ENCODE data around the gene GPD1. TPM values are rescaled to one million over a fixed set of nuclear protein-coding genes. Genes with fewer than 3 reads are reported as not detected.

Gene GPD1
- total RNA-seq, 1 experiment from 2014 or later = 1.5 TPM

DNA sequence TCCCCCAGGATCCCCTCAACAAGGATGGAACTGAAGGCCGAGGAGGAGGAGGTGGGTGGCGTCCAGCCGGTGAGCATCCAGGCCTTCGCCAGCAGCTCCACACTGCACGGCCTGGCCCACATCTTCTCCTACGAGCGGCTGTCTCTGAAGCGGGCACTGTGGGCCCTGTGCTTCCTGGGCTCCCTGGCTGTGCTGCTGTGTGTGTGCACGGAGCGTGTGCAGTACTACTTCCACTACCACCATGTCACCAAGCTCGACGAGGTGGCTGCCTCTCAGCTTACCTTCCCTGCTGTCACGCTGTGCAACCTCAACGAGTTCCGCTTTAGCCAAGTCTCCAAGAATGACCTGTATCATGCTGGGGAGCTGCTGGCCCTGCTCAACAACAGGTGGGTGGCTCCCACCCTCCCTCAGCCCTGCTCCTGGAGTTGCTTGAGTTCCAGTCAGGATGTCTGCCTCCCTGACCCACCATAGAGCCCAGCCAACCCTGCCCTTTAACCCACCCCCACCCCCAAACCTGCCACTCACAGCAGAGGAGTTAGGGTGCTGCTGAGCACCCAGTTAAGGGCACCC is 45.0 kb upstream of the GPD1 start:
- Histone ChIP-seq H3K4me3 (ENCODE audit: low read depth, low read length) (no peak overlapping the region), H3K4me1 (peaks cover 14% of the 10 kb centered on the region), H3K9me3 (no peaks in the 10 kb centered on the region), H3K27me3 (replicated peaks; ENCODE audit: control insufficient read depth, insufficient read depth, low read length) (no peaks in the 10 kb centered on the region), H3K36me3 (ENCODE audit: control insufficient read depth, insufficient read depth, low read length) (no peaks in the 10 kb centered on the region)
- Mint-ChIP-seq H3K27me3 (ENCODE audit: insufficient read depth, unreplicated experiment) (peaks cover 2% of the 10 kb centered on the region), H3K36me3 (ENCODE audit: insufficient read depth, unreplicated experiment) (no peaks in the 10 kb centered on the region), H3K4me1 (ENCODE audit: low read depth, unreplicated experiment) (peaks cover 17% of the 10 kb centered on the region), H3K4me3 (ENCODE audit: unreplicated experiment) (peak overlapping the region; percentile 94), H3K9me3 (ENCODE audit: unreplicated experiment) (no peaks in the 10 kb centered on the region), H3K27ac (ENCODE audit: unreplicated experiment) (no peak overlapping the region)
- POLR2A ChIA-PET = interaction anchor here (0.5 kb wide), 1 partner anchor 230 kb away, joined by 5 read pairs; no protein-coding TSS in a partner anchor
- no peak for DNase-seq
- TF ChIP-seq, protein P1, sequence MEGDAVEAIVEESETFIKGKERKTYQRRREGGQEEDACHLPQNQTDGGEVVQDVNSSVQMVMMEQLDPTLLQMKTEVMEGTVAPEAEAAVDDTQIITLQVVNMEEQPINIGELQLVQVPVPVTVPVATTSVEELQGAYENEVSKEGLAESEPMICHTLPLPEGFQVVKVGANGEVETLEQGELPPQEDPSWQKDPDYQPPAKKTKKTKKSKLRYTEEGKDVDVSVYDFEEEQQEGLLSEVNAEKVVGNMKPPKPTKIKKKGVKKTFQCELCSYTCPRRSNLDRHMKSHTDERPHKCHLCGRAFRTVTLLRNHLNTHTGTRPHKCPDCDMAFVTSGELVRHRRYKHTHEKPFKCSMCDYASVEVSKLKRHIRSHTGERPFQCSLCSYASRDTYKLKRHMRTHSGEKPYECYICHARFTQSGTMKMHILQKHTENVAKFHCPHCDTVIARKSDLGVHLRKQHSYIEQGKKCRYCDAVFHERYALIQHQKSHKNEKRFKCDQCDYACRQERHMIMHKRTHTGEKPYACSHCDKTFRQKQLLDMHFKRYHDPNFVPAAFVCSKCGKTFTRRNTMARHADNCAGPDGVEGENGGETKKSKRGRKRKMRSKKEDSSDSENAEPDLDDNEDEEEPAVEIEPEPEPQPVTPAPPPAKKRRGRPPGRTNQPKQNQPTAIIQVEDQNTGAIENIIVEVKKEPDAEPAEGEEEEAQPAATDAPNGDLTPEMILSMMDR (IDR thresholded peaks at IDR 0.05; ENCODE audit: insufficient read depth in 1 of 2, low read depth in 1 of 2, low read length in 1 of 2, severe bottlenecking in 1 of 2, unreplicated experiment in 1 of 2) = no peak
- no TSS peak for BruUV-seq (replicated peaks)
- intact Hi-C loops (cut with micrococcal nuclease; ENCODE audit: unreplicated experiment) = loop anchor here (5.0 kb wide), 1 partner anchor 282 kb away; no protein-coding TSS in a partner anchor
- CTCF ChIA-PET = interaction anchor here (0.6 to 2.8 kb wide), 4 partner anchors 12 to 188 kb away, joined by 4 to 12 read pairs (median 5); no protein-coding TSS in a partner anchor

GRCh38 chr12:50059440-50060119 is 44.2 kb upstream of the GPD1 start:
- no peaks in the 10 kb centered on the region for H3K9me3 ChIP-seq
- POLR2A ChIA-PET = no interaction called here
- no peak overlapping the region for H3K4me3 Mint-ChIP-seq (ENCODE audit: unreplicated experiment)

DNA sequence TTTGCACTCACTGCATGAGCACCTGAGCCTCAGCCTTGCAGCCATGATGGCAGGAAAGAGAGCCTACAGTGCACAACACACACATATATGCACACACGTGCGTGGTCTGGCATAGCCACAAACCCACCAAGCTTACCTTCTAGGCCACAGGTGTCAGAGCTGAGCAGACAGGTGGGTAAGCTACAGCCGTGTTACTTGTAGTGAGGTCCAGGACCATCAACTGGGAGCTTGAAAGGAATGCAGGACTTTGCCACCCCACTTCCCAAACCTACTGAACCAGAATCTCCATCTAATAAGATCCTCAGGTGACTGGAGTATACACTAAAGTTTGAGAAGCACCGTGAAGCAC is 43.7 kb upstream of the GPD1 start:
- Histone ChIP-seq H3K36me3 (ENCODE audit: control insufficient read depth, insufficient read depth, low read length) (no peaks in the 10 kb centered on the region), H3K4me1 (peaks cover 14% of the 10 kb centered on the region), H3K4me3 (ENCODE audit: low read depth, low read length) (no peak overlapping the region), H3K9me3 (no peaks in the 10 kb centered on the region), H3K27me3 (replicated peaks; ENCODE audit: control insufficient read depth, insufficient read depth, low read length) (no peaks in the 10 kb centered on the region)
- Mint-ChIP-seq H3K4me3 (ENCODE audit: unreplicated experiment) (no peak overlapping the region), H3K4me1 (ENCODE audit: low read depth, unreplicated experiment) (peaks cover 17% of the 10 kb centered on the region), H3K27me3 (ENCODE audit: insufficient read depth, unreplicated experiment) (peaks cover 2% of the 10 kb centered on the region), H3K36me3 (ENCODE audit: insufficient read depth, unreplicated experiment) (no peaks in the 10 kb centered on the region), H3K9me3 (ENCODE audit: unreplicated experiment) (no peaks in the 10 kb centered on the region), H3K27ac (ENCODE audit: unreplicated experiment) (no peak overlapping the region)
- no TSS peak for BruUV-seq (replicated peaks)
- ChIA-PET POLR2A (no interaction called here), CTCF (interaction anchor here (0.5 to 2.8 kb wide), 2 partner anchors 9 to 10 kb away, joined by 3 to 12 read pairs; no protein-coding TSS in a partner anchor)
- TF ChIP-seq, protein P1 (IDR thresholded peaks at IDR 0.05; ENCODE audit: insufficient read depth in 1 of 2, low read depth in 1 of 2, low read length in 1 of 2, severe bottlenecking in 1 of 2, unreplicated experiment in 1 of 2) = no peak
- intact Hi-C loops (cut with micrococcal nuclease; ENCODE audit: unreplicated experiment) = no loop called here
- no peak for DNase-seq

More at GRCh38 chr12:50059440-50060119, 44.2 kb upstream of the GPD1 start:
- Mint-ChIP-seq H3K4me1 (ENCODE audit: low read depth, unreplicated experiment) (peaks cover 17% of the 10 kb centered on the region), H3K27me3 (ENCODE audit: insufficient read depth, unreplicated experiment) (peaks cover 2% of the 10 kb centered on the region), H3K36me3 (ENCODE audit: insufficient read depth, unreplicated experiment) (no peaks in the 10 kb centered on the region), H3K27ac (ENCODE audit: unreplicated experiment) (no peak overlapping the region), H3K9me3 (ENCODE audit: unreplicated experiment) (no peaks in the 10 kb centered on the region)
- H3K4me1 ChIP-seq = peaks cover 14% of the 10 kb centered on the region
- intact Hi-C loops (cut with micrococcal nuclease; ENCODE audit: unreplicated experiment) = loop anchor here (5.0 kb wide), 1 partner anchor 282 kb away; no protein-coding TSS in a partner anchor
- H3K27me3 ChIP-seq (replicated peaks; ENCODE audit: control insufficient read depth, insufficient read depth, low read length) = no peaks in the 10 kb centered on the region
- no peaks in the 10 kb centered on the region for H3K36me3 ChIP-seq (ENCODE audit: control insufficient read depth, insufficient read depth, low read length)
- DNase-seq = no peak
- TF ChIP-seq, protein P1 (IDR thresholded peaks at IDR 0.05; ENCODE audit: insufficient read depth in 1 of 2, low read depth in 1 of 2, low read length in 1 of 2, severe bottlenecking in 1 of 2, unreplicated experiment in 1 of 2) = no peak
- no peak overlapping the region for H3K4me3 ChIP-seq (ENCODE audit: low read depth, low read length)
- no TSS peak for BruUV-seq (replicated peaks)
- CTCF ChIA-PET = interaction anchor here (0.6 to 2.8 kb wide), 4 partner anchors 11 to 188 kb away, joined by 4 to 12 read pairs (median 5); no protein-coding TSS in a partner anchor

Data from Caco-2 (cell line).